GM08714 (cell line): Measurements from ENCODE around the gene CYB561.
"Not testable (repeated sequence)": the region's sequence is repeated elsewhere in the genome, so short reads cannot be mapped to it uniquely, and the experiment has no call there.

Source experiments
- H3K4me3 ChIP-seq: fragments of 200-500 bp; sonication (Bioruptor generic); 2 replicates; pipeline ENCODE4 v1.5.1; 2014; ENCODE audit warnings: mild to moderate bottlenecking, low read length, inconsistent platforms
- ZNF274 ChIP-seq: IDR thresholded peaks from 2 replicates; pipeline ENCODE4 v1.6.1; 2012; ENCODE audit warnings: mild to moderate bottlenecking, low read depth, low read length

Gene CYB561

GRCh38 chr17:63475491-63476412, 29.6 kb upstream of the CYB561 start:
- no peak for TF ChIP-seq ZNF274
- no peak overlapping the region for H3K4me3 ChIP-seq

GRCh38 chr17:63474586-63475460, 28.7 kb upstream of the CYB561 start:
- no peak overlapping the region for H3K4me3 ChIP-seq
- no peak for TF ChIP-seq ZNF274

GRCh38 chr17:63474174-63474573, 28.1 kb upstream of the CYB561 start:
- no peak overlapping the region for H3K4me3 ChIP-seq
- no peak for TF ChIP-seq ZNF274

GRCh38 chr17:63468099-63468498, 22.0 kb upstream of the CYB561 start:
- not testable (repeated sequence) for H3K4me3 ChIP-seq

- H3K4me3 ChIP-seq, result no peak overlapping the region
- no peak for TF ChIP-seq ZNF274
Measured at GRCh38 chr17:63464691-63465236, 18.7 kb upstream of the CYB561 start.

GRCh38 chr17:63463771-63464170, 17.7 kb upstream of the CYB561 start:
- TF ChIP-seq ZNF274, result no peak
- H3K4me3 ChIP-seq, result no peak overlapping the region

- no peak overlapping the region for H3K4me3 ChIP-seq
- no peak for TF ChIP-seq ZNF274
Measured at GRCh38 chr17:63460018-63460417, 13.9 kb upstream of the CYB561 start.

- TF ChIP-seq ZNF274, result no peak
- H3K4me3 ChIP-seq, result no peak overlapping the region
Measured at GRCh38 chr17:63458478-63458877, 12.4 kb upstream of the CYB561 start.

GRCh38 chr17:63455417-63455816, 9.3 kb upstream of the CYB561 start:
- TF ChIP-seq ZNF274, result no peak
- no peak overlapping the region for H3K4me3 ChIP-seq

GRCh38 chr17:63454915-63455314, 8.8 kb upstream of the CYB561 start:
- TF ChIP-seq ZNF274, result no peak
- no peak overlapping the region for H3K4me3 ChIP-seq

- not testable (repeated sequence) for H3K4me3 ChIP-seq
Measured at GRCh38 chr17:63454357-63454756, 8.3 kb upstream of the CYB561 start.

GRCh38 chr17:63452962-63453551, 7.0 kb upstream of the CYB561 start:
- TF ChIP-seq ZNF274, result no peak
- no peak overlapping the region for H3K4me3 ChIP-seq

GRCh38 chr17:63452046-63452961, 6.2 kb upstream of the CYB561 start:
- no peak overlapping the region for H3K4me3 ChIP-seq
- TF ChIP-seq ZNF274, result no peak

- H3K4me3 ChIP-seq, result no peak overlapping the region
- no peak for TF ChIP-seq ZNF274
Measured at GRCh38 chr17:63451150-63451549, 5.0 kb upstream of the CYB561 start.
